NCI-H1694 treated with DMSO at 0.1 percent for 48 hours (cell line): ENCODE measurements around the gene PPP2R3A.

Experiments used
- DNase-seq: peaks from one replicate; lab custom pipeline; 2025; lab: John Stamatoyannopoulos, UW

The PPP2R3A gene

GRCh38 chr3:136195258-136196063 lies 229.9 kb downstream of the PPP2R3A start:
- DNase-seq = peak; percentile 39

GRCh38 chr3:136196064-136196400 lies 230.5 kb downstream of the PPP2R3A start, which contains the start of gene MSL2:
MSL2 (minus strand) TSS chr3:136196335; CDS start chr3:136195113, 1,222 bp downstream.
- DNase-seq = no peak

- peak; percentile 99 for DNase-seq
Measured at GRCh38 chr3:136196401-136197158, 231.1 kb downstream of the PPP2R3A start.

- DNase-seq = peak; percentile 31
Measured at GRCh38 chr3:136197159-136197793, 231.7 kb downstream of the PPP2R3A start.
